ENCODE measurements around the gene GYPA. TPM values are rescaled to one million over a fixed set of nuclear protein-coding genes. Genes with fewer than 3 reads are reported as not detected.
"Not testable (repeated sequence)": the region's sequence is repeated elsewhere in the genome, so short reads cannot be mapped to it uniquely, and the experiment has no call there.

GYPA gene
- total and polyA plus RNA-seq, 10 donors: 0.06 to 27.8 (median 0.86) TPM; not detected in 2

GRCh38 chr4:144154044-144154443 lies 13.5 kb upstream of the GYPA start:
- Histone ChIP-seq H3K4me1 (no peaks in the 10 kb centered on the region), H3K27ac (no peak overlapping the region), H3K4me3 (no peak overlapping the region), H3K9me3 (peaks cover 0 to 28% (median 13%) of the 10 kb centered on the region in 8 donors), H3K36me3 (no peaks in the 10 kb centered on the region), H3K27me3 (replicated peaks in 1 of 7) (no peaks in the 10 kb centered on the region)
- intact Hi-C loops (cut with DNase I; ENCODE audit: low total_unique reads): no loop called here
- DNase-seq: no peak
- 91 to 95% (median 92%) methylated on average over 2 of the region's 2 CpGs for WGBS, 5 donors
- no peak for TF ChIP-seq CTCF (IDR thresholded peaks at IDR 0.05 in 8 of 11, conservative IDR thresholded peaks at IDR 0.05 in 3 of 11)
- no peak for TF ChIP-seq POLR2A (IDR thresholded peaks at IDR 0.05)
- no peak for TF ChIP-seq POLR2AphosphoS5 (IDR thresholded peaks at IDR 0.05)

DNA sequence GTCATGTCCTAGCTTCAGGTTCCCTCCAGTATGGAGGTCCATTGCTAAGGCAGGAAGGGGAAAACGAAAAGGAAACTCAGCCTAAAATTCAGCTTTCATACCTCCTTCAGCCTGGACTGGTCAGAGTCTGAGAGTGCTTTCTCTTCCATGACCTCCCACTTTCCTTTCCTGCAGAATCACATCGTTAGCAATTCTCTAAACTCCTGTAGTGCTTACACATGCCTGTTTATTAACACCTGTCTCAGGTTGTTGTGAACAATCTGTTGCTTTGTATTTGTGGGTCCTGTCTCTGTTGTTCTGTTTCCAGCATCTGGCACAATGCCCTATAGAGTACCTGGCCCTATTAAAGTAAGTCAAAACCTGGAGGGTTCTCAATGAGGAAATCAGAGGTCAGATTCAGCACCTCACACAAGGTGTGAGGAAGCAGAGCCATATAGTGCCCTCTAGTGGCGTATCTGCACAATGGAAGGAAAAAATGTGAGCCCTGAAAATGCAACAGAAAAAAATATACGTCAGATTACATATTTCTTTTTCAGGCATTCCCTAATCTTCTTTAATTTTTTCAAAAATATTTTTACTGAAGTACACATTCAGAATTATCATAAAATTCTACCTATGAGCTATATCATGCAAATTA lies 2.3 kb upstream of the GYPA start:
- H3K27me3 ChIP-seq (replicated peaks in 1 of 7); intact Hi-C loops (cut with DNase I; ENCODE audit: low total_unique reads); H3K4me1 ChIP-seq; DNase-seq; H3K27ac ChIP-seq; H3K36me3 ChIP-seq; H3K9me3 ChIP-seq; H3K4me3 ChIP-seq: not testable (repeated sequence)
- peak; percentile 14 to 66 (median 44) for TF ChIP-seq CTCF (IDR thresholded peaks at IDR 0.05 in 8 of 11, conservative IDR thresholded peaks at IDR 0.05 in 3 of 11)
- 38 to 54% (median 47%) methylated on average over 4 of the region's 4 CpGs for WGBS, 5 donors

- Histone ChIP-seq H3K4me1 (no peaks in the 10 kb centered on the region), H3K36me3 (no peaks in the 10 kb centered on the region), H3K4me3 (no peak overlapping the region), H3K27ac (no peak overlapping the region), H3K27me3 (replicated peaks in 1 of 7) (no peaks in the 10 kb centered on the region), H3K9me3 (no peaks in the 10 kb centered on the region)
- WGBS, 5 donors: 78 to 87% (median 83%) methylated on average over 2 of the region's 2 CpGs
- DNase-seq: no peak
- TF ChIP-seq CTCF (IDR thresholded peaks at IDR 0.05 in 8 of 11, conservative IDR thresholded peaks at IDR 0.05 in 3 of 11) (no peak), POLR2AphosphoS5 (IDR thresholded peaks at IDR 0.05) (no peak)
- intact Hi-C loops (cut with DNase I; ENCODE audit: low total_unique reads): no loop called here
Measured at GRCh38 chr4:144141493-144141892, 975 bp upstream of the GYPA start.

DNA sequence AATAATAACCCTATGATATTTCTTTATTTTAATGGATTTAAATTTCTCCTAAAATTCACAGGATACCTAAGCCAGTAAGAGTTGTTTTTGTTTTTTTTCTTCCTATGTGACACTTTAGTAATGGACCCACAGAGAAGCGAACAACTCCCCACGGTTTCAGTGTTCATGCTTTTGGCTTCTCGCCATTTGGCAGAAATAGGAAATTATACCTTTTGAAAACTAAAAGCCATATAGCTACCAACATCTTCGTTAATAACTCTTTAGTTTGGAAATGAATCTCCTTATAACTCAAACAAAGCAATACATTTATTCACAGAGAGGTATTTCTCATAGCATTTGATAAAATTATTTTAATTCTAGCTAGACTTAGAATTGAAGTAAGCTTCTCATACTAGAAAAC lies 527 bp downstream of the GYPA start:
- intact Hi-C loops (cut with DNase I; ENCODE audit: low total_unique reads); H3K36me3 ChIP-seq; DNase-seq; H3K4me1 ChIP-seq; H3K27ac ChIP-seq; H3K4me3 ChIP-seq; H3K9me3 ChIP-seq; H3K27me3 ChIP-seq (replicated peaks in 1 of 7): not testable (repeated sequence)
- 75 to 87% (median 77%) methylated on average over 4 of the region's 4 CpGs for WGBS, 5 donors

- H3K4me3 ChIP-seq; H3K36me3 ChIP-seq; H3K27ac ChIP-seq; H3K9me3 ChIP-seq; DNase-seq; H3K27me3 ChIP-seq (replicated peaks in 1 of 7); intact Hi-C loops (cut with DNase I; ENCODE audit: low total_unique reads); H3K4me1 ChIP-seq: not testable (repeated sequence)
- 70 to 91% (median 80%) methylated on average over 2 of the region's 2 CpGs for WGBS, 5 donors
Measured at GRCh38 chr4:144139547-144139946, 971 bp downstream of the GYPA start.

DNA sequence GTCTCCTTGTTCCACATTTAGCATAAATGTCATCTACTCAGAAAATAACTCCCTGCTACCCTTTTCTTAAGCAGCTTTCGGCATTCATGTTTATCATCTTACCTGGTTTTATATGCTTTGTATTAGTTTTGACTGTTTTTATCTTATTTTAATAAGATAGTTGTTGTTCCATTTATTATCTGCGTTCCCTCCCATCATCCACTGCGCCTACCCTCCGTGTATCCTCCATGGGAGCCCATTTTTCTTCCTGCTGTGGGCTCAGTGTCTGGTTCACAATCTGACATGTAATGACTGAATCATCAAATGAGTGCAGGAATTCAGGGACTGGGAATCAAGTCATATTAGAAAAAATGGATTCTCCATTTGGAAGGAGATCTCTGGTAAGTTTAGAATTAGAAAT lies 2.3 kb downstream of the GYPA start:
- H3K36me3 ChIP-seq; H3K9me3 ChIP-seq; H3K27me3 ChIP-seq (replicated peaks in 1 of 7); H3K4me3 ChIP-seq; H3K4me1 ChIP-seq; H3K27ac ChIP-seq; DNase-seq; intact Hi-C loops (cut with DNase I; ENCODE audit: low total_unique reads): not testable (repeated sequence)
- 89 to 95% (median 93%) methylated on average over 4 of the region's 4 CpGs for WGBS, 5 donors

DNA sequence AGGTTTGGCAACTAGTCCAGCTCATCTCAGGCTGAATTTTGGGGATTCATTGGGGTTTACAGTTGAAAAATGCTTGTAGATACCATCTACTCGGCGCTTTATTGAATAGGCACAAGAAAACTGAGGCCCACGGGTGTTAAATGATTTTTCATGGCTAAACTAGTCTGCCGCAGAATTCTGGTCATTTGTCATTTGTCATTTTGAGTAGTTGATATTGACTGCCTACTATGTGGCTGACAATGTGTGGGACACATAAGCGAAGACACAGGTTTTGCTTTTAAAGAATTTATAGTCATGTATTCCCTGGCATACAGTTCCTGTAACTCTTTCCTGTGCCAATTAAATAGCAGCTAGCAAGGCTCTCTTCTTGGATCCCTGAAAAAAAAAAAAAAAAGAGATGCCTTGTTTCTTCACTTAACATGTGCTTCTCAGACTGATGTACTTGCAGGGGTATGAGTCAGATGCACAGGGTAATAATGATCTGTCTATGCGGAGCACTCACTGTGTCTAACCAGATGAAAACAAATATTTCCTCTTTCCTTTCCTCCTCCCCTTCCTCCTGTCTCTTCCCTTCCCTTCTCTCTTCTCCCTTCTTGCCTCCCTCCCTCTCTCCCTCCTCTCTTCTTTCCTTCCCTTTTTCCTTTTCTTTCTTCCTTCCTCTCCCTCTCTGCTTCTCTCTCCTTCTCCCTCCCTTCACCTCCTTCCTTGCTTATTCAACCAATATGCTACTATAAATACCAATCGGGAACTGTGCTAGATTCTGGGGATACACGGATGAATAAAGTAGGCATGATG lies 3.2 kb downstream of the GYPA start:
- H3K27me3 ChIP-seq (replicated peaks in 1 of 7); H3K36me3 ChIP-seq; DNase-seq; H3K4me1 ChIP-seq; H3K27ac ChIP-seq; intact Hi-C loops (cut with DNase I; ENCODE audit: low total_unique reads); H3K9me3 ChIP-seq; H3K4me3 ChIP-seq: not testable (repeated sequence)
- 82 to 92% (median 86%) methylated on average over 8 of the region's 8 CpGs for WGBS, 5 donors

GRCh38 chr4:144136189-144136588 lies 4.3 kb downstream of the GYPA start:
- intact Hi-C loops (cut with DNase I; ENCODE audit: low total_unique reads); H3K9me3 ChIP-seq; H3K27ac ChIP-seq; H3K4me3 ChIP-seq; H3K4me1 ChIP-seq; H3K27me3 ChIP-seq (replicated peaks in 1 of 7); H3K36me3 ChIP-seq; DNase-seq: not testable (repeated sequence)
- WGBS, 5 donors: 83 to 94% (median 84%) methylated on average over 4 of the region's 4 CpGs

Measured in spleen (tissue), 11 donors.